Measurements from ENCODE around the gene ROBO3.
A peak's percentile ranks its signal among the peaks of the same experiment; 100 is the strongest.

Gene ROBO3

GRCh38 chr11:124875943-124876817 lies 10.9 kb downstream of the ROBO3 start:
- H4K20me1 ChIP-seq (ENCODE audit: insufficient read depth, low read length) = no peaks in the 10 kb centered on the region
- H3K4me3 ChIP-seq (ENCODE audit: low read depth, low read length, poor library complexity, severe bottlenecking) = peak overlapping the region; percentile 58
- no peaks in the 10 kb centered on the region for H3K9me3 ChIP-seq (ENCODE audit: low read length)
- no peaks in the 10 kb centered on the region; the same call in 1 of the 2 replicates for H3K27me3 ChIP-seq (ENCODE audit: insufficient read depth, low read length)
- no peaks in the 10 kb centered on the region for H3K36me3 ChIP-seq (ENCODE audit: insufficient read depth, low read length)
- H3K9me2 ChIP-seq (ENCODE audit: low read depth, low read length) = no peaks in the 10 kb centered on the region
- H3K9ac ChIP-seq (ENCODE audit: low read length) = peak overlapping the region; percentile 40; the same call in 1 of the 2 replicates
- H3K4me2 ChIP-seq (ENCODE audit: low read length) = peak overlapping the region; percentile 75
- H2AFZ ChIP-seq (ENCODE audit: low read length) = no peak overlapping the region
- no peak overlapping the region for H3K27ac ChIP-seq (ENCODE audit: low read depth, low read length, poor library complexity, severe bottlenecking)
- peaks cover 4% of the 10 kb centered on the region for H3K4me1 ChIP-seq (ENCODE audit: insufficient read depth, low read length, severe bottlenecking)
- TF ChIP-seq, protein P1, sequence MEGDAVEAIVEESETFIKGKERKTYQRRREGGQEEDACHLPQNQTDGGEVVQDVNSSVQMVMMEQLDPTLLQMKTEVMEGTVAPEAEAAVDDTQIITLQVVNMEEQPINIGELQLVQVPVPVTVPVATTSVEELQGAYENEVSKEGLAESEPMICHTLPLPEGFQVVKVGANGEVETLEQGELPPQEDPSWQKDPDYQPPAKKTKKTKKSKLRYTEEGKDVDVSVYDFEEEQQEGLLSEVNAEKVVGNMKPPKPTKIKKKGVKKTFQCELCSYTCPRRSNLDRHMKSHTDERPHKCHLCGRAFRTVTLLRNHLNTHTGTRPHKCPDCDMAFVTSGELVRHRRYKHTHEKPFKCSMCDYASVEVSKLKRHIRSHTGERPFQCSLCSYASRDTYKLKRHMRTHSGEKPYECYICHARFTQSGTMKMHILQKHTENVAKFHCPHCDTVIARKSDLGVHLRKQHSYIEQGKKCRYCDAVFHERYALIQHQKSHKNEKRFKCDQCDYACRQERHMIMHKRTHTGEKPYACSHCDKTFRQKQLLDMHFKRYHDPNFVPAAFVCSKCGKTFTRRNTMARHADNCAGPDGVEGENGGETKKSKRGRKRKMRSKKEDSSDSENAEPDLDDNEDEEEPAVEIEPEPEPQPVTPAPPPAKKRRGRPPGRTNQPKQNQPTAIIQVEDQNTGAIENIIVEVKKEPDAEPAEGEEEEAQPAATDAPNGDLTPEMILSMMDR (IDR thresholded peaks at IDR 0.05; ENCODE audit: low read length) = peak; percentile 55
- TF ChIP-seq EZH2 (IDR thresholded peaks at IDR 0.05; ENCODE audit: borderline replicate concordance, low read length) = no peak
- no peaks in the 10 kb centered on the region for H3K79me2 ChIP-seq (ENCODE audit: insufficient read depth, low read length)
- H3F3A ChIP-seq (ENCODE audit: insufficient read depth, low read length) = no peaks in the 10 kb centered on the region

DNA sequence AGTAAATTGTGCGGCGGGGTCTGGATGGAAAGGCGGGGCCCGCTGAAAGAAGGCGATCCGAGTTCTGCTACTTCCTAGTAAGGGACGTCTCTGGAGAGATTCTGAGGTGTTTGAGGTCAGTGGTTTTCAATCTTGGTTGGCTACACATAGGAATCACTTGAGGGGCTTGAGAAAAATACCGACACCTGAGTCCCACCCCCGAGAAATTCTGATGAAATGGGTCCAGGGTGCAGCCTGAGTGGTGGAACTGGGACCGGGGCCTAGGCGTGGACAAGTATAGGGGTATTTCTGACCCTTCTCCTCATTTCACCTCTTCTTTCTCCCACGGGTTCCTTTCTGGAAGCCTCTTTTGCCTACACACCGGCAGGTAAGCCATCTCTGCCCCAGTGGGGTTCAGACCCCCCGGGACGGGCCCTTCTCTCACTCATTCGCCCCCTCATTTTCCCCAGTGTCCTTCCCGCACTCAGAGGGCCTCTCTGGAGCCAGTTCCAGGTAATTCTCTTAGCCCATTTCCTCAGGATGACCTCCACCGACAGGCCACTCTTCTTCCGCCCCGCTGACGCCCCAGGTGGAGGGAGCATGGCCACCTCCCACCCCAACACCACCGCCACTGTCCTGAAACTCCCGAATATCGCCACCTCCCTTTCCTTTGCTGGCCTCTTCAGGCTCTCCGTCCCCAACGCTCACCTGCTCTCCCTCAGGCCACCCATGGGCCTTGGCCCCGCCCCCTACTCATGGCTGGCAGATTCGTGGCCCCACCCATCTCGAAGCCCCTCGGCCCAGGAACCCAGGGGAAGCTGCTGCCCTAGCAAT lies 11.8 kb downstream of the ROBO3 start:
- TF ChIP-seq, protein P1 (IDR thresholded peaks at IDR 0.05; ENCODE audit: low read length) = no peak
- TF ChIP-seq EZH2 (IDR thresholded peaks at IDR 0.05; ENCODE audit: borderline replicate concordance, low read length) = no peak
- H4K20me1 ChIP-seq (ENCODE audit: insufficient read depth, low read length) = no peaks in the 10 kb centered on the region
- H3K79me2 ChIP-seq (ENCODE audit: insufficient read depth, low read length) = no peaks in the 10 kb centered on the region
- H3K4me3 ChIP-seq (ENCODE audit: low read depth, low read length, poor library complexity, severe bottlenecking) = peak overlapping the region; percentile 58
- H3F3A ChIP-seq (ENCODE audit: insufficient read depth, low read length) = no peaks in the 10 kb centered on the region
- H2AFZ ChIP-seq (ENCODE audit: low read length) = no peak overlapping the region
- H3K36me3 ChIP-seq (ENCODE audit: insufficient read depth, low read length) = no peaks in the 10 kb centered on the region
- peaks cover 4% of the 10 kb centered on the region for H3K4me1 ChIP-seq (ENCODE audit: insufficient read depth, low read length, severe bottlenecking)
- peak overlapping the region; percentile 75 for H3K4me2 ChIP-seq (ENCODE audit: low read length)
- H3K9me2 ChIP-seq (ENCODE audit: low read depth, low read length) = no peaks in the 10 kb centered on the region
- H3K9me3 ChIP-seq (ENCODE audit: low read length) = no peaks in the 10 kb centered on the region
- no peak overlapping the region; the same call in 1 of the 2 replicates for H3K9ac ChIP-seq (ENCODE audit: low read length)
- no peaks in the 10 kb centered on the region; the same call in 1 of the 2 replicates for H3K27me3 ChIP-seq (ENCODE audit: insufficient read depth, low read length)
- H3K27ac ChIP-seq (ENCODE audit: low read depth, low read length, poor library complexity, severe bottlenecking) = no peak overlapping the region

- Histone ChIP-seq H3K9me3 (ENCODE audit: low read length) (no peaks in the 10 kb centered on the region), H3K36me3 (ENCODE audit: insufficient read depth, low read length) (no peaks in the 10 kb centered on the region), H3K4me3 (ENCODE audit: low read depth, low read length, poor library complexity, severe bottlenecking) (no peak overlapping the region), H3K9me2 (ENCODE audit: low read depth, low read length) (no peaks in the 10 kb centered on the region), H3K9ac (ENCODE audit: low read length) (no peak overlapping the region), H3K79me2 (ENCODE audit: insufficient read depth, low read length) (no peaks in the 10 kb centered on the region), H4K20me1 (ENCODE audit: insufficient read depth, low read length) (no peaks in the 10 kb centered on the region), H2AFZ (ENCODE audit: low read length) (no peak overlapping the region), H3K4me1 (ENCODE audit: insufficient read depth, low read length, severe bottlenecking) (peaks cover 4% of the 10 kb centered on the region), H3K27ac (ENCODE audit: low read depth, low read length, poor library complexity, severe bottlenecking) (no peak overlapping the region), H3K4me2 (ENCODE audit: low read length) (no peak overlapping the region), H3K27me3 (ENCODE audit: insufficient read depth, low read length) (no peaks in the 10 kb centered on the region; the same call in 1 of the 2 replicates), H3F3A (ENCODE audit: insufficient read depth, low read length) (no peaks in the 10 kb centered on the region)
- TF ChIP-seq EZH2 (IDR thresholded peaks at IDR 0.05; ENCODE audit: borderline replicate concordance, low read length) = no peak
- TF ChIP-seq, protein P1 (IDR thresholded peaks at IDR 0.05; ENCODE audit: low read length) = no peak
These were observed 12.3 kb downstream of the ROBO3 start for GRCh38 chr11:124877631-124877909.

Data from OCI-LY1 (cell line).